Measurements from ENCODE around the gene DDX39A. TPM values are rescaled to one million over a fixed set of nuclear protein-coding genes. Genes with fewer than 3 reads are reported as not detected.
"Not testable (repeated sequence)": the region's sequence is repeated elsewhere in the genome, so short reads cannot be mapped to it uniquely, and the experiment has no call there.

The DDX39A gene
- total and polyA plus RNA-seq, 2 donors (not counting 1 experiment from before 2014, with no cell fraction given): 178 to 393 TPM

DNA sequence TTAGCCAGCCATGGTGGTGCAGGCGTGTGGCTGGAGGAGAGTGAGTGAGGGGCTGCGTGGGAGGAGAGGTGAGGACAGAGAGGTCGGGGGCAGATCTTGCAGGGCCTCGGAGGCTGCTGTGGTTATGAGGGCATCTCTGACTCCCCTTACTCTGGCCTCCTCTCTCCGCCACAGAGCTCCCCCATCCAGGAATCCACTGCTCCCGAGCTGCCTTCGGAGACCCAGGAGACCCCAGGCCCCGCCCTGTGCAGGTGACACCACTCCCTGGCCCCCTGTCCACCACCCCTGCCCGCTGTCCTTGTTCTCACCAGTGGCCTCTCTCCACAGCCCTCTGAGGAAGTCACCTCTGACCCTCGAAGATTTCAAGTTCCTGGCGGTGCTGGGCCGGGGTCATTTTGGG is 48.2 kb upstream of the DDX39A start:
- Mint-ChIP-seq H3K9me3 (ENCODE audit: insufficient read depth) (no peaks in the 10 kb centered on the region), H3K27me3 (no peaks in the 10 kb centered on the region), H3K27ac (no peak overlapping the region), H3K4me3 (no peak overlapping the region), H3K4me1 (peaks cover 4% of the 10 kb centered on the region)
- TF ChIP-seq, protein P1, sequence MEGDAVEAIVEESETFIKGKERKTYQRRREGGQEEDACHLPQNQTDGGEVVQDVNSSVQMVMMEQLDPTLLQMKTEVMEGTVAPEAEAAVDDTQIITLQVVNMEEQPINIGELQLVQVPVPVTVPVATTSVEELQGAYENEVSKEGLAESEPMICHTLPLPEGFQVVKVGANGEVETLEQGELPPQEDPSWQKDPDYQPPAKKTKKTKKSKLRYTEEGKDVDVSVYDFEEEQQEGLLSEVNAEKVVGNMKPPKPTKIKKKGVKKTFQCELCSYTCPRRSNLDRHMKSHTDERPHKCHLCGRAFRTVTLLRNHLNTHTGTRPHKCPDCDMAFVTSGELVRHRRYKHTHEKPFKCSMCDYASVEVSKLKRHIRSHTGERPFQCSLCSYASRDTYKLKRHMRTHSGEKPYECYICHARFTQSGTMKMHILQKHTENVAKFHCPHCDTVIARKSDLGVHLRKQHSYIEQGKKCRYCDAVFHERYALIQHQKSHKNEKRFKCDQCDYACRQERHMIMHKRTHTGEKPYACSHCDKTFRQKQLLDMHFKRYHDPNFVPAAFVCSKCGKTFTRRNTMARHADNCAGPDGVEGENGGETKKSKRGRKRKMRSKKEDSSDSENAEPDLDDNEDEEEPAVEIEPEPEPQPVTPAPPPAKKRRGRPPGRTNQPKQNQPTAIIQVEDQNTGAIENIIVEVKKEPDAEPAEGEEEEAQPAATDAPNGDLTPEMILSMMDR (IDR thresholded peaks at IDR 0.05): no peak
- TF ChIP-seq EZH2 (IDR thresholded peaks at IDR 0.05; ENCODE audit: borderline replicate concordance, insufficient read depth, low read depth, low read length, poor library complexity, severe bottlenecking): no peak
- no peaks in the 10 kb centered on the region for H3K79me2 ChIP-seq (ENCODE audit: control insufficient read depth, insufficient read depth, low read length)
- DNase-seq (no peak), ATAC-seq (ENCODE audit: low read depth) (no peak)
- 100% methylated on average over 6 of the region's 12 CpGs for WGBS (ENCODE audit: insufficient coverage)
- POLR2A ChIA-PET: no interaction called here
- H3K9me3 ChIP-seq (ENCODE audit: control extremely low read depth in 1 of 3, control insufficient read depth in 2 of 3, insufficient read depth in 1 of 3, low read length in 2 of 3): no peaks in the 10 kb centered on the region
- H2AFZ ChIP-seq (ENCODE audit: insufficient read depth, low read depth, low read length, poor library complexity, severe bottlenecking): no peak overlapping the region
- H3K4me1 ChIP-seq (ENCODE audit: control insufficient read depth in 2 of 2, insufficient read depth in 2 of 2, low read length in 2 of 2): peaks cover 6% of the 10 kb centered on the region in 2 donors
- CTCF ChIA-PET: interaction anchor here (1.0 to 1.8 kb wide), 4 partner anchors 9 to 119 kb away, joined by 3 to 6 read pairs (median 4); no protein-coding TSS in a partner anchor
- H3K9ac ChIP-seq (ENCODE audit: low read length): no peak overlapping the region
- H3K4me2 ChIP-seq (replicated peaks; ENCODE audit: low read depth, low read length, poor library complexity, severe bottlenecking): no peak overlapping the region
- no peak overlapping the region for H3K27ac ChIP-seq (ENCODE audit: low read length in 2 of 2)
- H4K20me1 ChIP-seq (ENCODE audit: control insufficient read depth, insufficient read depth, low read length, poor library complexity, severe bottlenecking): peaks cover 8% of the 10 kb centered on the region
- H3K4me3 ChIP-seq (ENCODE audit: control extremely low read depth in 1 of 5, extremely low read depth in 1 of 5, insufficient read depth in 1 of 5, low read depth in 2 of 5, low read length in 4 of 5): no peak overlapping the region
- H3K27me3 ChIP-seq (replicated peaks in 1 of 4; ENCODE audit: control extremely low read depth in 1 of 4, control insufficient read depth in 3 of 4, insufficient read depth in 4 of 4, low read length in 3 of 4): peaks cover 0 to 2% (median 1%) of the 10 kb centered on the region in 4 experiments
- intact Hi-C loops (cut with micrococcal nuclease): no loop called here
- H3K36me3 ChIP-seq (replicated peaks in 1 of 2; ENCODE audit: control extremely low read depth in 1 of 2, control insufficient read depth in 1 of 2, extremely low read depth in 1 of 2, insufficient read depth in 2 of 2, low read length in 1 of 2): peaks cover 2 to 62% of the 10 kb centered on the region in 2 experiments

DNA sequence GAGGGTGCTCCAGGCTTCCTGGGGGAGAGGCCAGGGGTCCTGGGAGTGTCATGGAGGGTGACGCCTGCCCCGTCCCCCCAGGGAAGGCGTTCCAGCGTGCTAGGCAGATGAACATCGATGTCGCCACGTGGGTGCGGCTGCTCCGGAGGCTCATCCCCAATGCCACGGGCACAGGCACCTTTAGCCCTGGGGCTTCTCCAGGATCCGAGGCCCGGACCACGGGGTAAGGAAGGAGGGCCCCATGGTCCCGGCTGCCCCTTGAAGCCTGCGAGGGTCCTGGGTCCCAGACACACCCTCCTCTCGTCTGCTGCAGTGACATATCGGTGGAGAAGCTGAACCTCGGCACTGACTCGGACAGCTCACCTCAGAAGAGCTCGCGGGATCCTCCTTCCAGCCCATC is 44.6 kb upstream of the DDX39A start:
- Histone ChIP-seq H3K36me3 (replicated peaks in 1 of 2; ENCODE audit: control extremely low read depth in 1 of 2, control insufficient read depth in 1 of 2, extremely low read depth in 1 of 2, insufficient read depth in 2 of 2, low read length in 1 of 2) (peaks cover 4 to 70% of the 10 kb centered on the region in 2 experiments), H3K27ac (ENCODE audit: low read length in 2 of 2) (no peak overlapping the region), H4K20me1 (ENCODE audit: control insufficient read depth, insufficient read depth, low read length, poor library complexity, severe bottlenecking) (no peaks in the 10 kb centered on the region), H3K4me3 (ENCODE audit: control extremely low read depth in 1 of 5, extremely low read depth in 1 of 5, insufficient read depth in 1 of 5, low read depth in 2 of 5, low read length in 4 of 5) (no peak overlapping the region), H3K79me2 (ENCODE audit: control insufficient read depth, insufficient read depth, low read length) (no peaks in the 10 kb centered on the region), H3K27me3 (replicated peaks in 1 of 4; ENCODE audit: control extremely low read depth in 1 of 4, control insufficient read depth in 3 of 4, insufficient read depth in 4 of 4, low read length in 3 of 4) (no peaks in the 10 kb centered on the region), H3K9ac (ENCODE audit: low read length) (no peak overlapping the region), H3K4me2 (replicated peaks; ENCODE audit: low read depth, low read length, poor library complexity, severe bottlenecking) (no peak overlapping the region), H3K4me1 (ENCODE audit: control insufficient read depth in 2 of 2, insufficient read depth in 2 of 2, low read length in 2 of 2) (no peaks in the 10 kb centered on the region), H3K9me3 (ENCODE audit: control extremely low read depth in 1 of 3, control insufficient read depth in 2 of 3, insufficient read depth in 1 of 3, low read length in 2 of 3) (no peaks in the 10 kb centered on the region), H2AFZ (ENCODE audit: insufficient read depth, low read depth, low read length, poor library complexity, severe bottlenecking) (no peak overlapping the region)
- H3K27me3 Mint-ChIP-seq: no peaks in the 10 kb centered on the region
- intact Hi-C loops (cut with micrococcal nuclease): no loop called here
- H3K4me3 Mint-ChIP-seq: no peak overlapping the region
- ATAC-seq (ENCODE audit: low read depth): no peak
- no peak for DNase-seq
- H3K9me3 Mint-ChIP-seq (ENCODE audit: insufficient read depth): no peaks in the 10 kb centered on the region
- ChIA-PET POLR2A (no interaction called here), CTCF (no interaction called here)
- H3K4me1 Mint-ChIP-seq: no peaks in the 10 kb centered on the region
- WGBS (ENCODE audit: insufficient coverage): over 99% methylated on average over 21 of the region's 21 CpGs
- TF ChIP-seq, protein P1 (IDR thresholded peaks at IDR 0.05): no peak
- no peak for TF ChIP-seq EZH2 (IDR thresholded peaks at IDR 0.05; ENCODE audit: borderline replicate concordance, insufficient read depth, low read depth, low read length, poor library complexity, severe bottlenecking)
- H3K27ac Mint-ChIP-seq: no peak overlapping the region

GRCh38 chr19:14462401-14462800 is 43.3 kb upstream of the DDX39A start:
- H3K36me3 ChIP-seq (replicated peaks in 1 of 2; ENCODE audit: control extremely low read depth in 1 of 2, control insufficient read depth in 1 of 2, extremely low read depth in 1 of 2, insufficient read depth in 2 of 2, low read length in 1 of 2): peaks cover 8 to 71% of the 10 kb centered on the region in 2 experiments
- H3K4me1 Mint-ChIP-seq; H3K27me3 Mint-ChIP-seq; ATAC-seq (ENCODE audit: low read depth); H3K4me3 ChIP-seq (ENCODE audit: control extremely low read depth in 1 of 5, extremely low read depth in 1 of 5, insufficient read depth in 1 of 5, low read depth in 2 of 5, low read length in 4 of 5); H3K79me2 ChIP-seq (ENCODE audit: control insufficient read depth, insufficient read depth, low read length); H3K4me1 ChIP-seq (ENCODE audit: control insufficient read depth in 2 of 2, insufficient read depth in 2 of 2, low read length in 2 of 2); H2AFZ ChIP-seq (ENCODE audit: insufficient read depth, low read depth, low read length, poor library complexity, severe bottlenecking); H3K4me2 ChIP-seq (replicated peaks; ENCODE audit: low read depth, low read length, poor library complexity, severe bottlenecking); H3K4me3 Mint-ChIP-seq; H3K27me3 ChIP-seq (replicated peaks in 1 of 4; ENCODE audit: control extremely low read depth in 1 of 4, control insufficient read depth in 3 of 4, insufficient read depth in 4 of 4, low read length in 3 of 4); intact Hi-C loops (cut with micrococcal nuclease); H3K9ac ChIP-seq (ENCODE audit: low read length); H3K9me3 ChIP-seq (ENCODE audit: control extremely low read depth in 1 of 3, control insufficient read depth in 2 of 3, insufficient read depth in 1 of 3, low read length in 2 of 3); H3K27ac Mint-ChIP-seq; DNase-seq; H3K27ac ChIP-seq (ENCODE audit: low read length in 2 of 2); POLR2A ChIA-PET; H3K9me3 Mint-ChIP-seq (ENCODE audit: insufficient read depth); H4K20me1 ChIP-seq (ENCODE audit: control insufficient read depth, insufficient read depth, low read length, poor library complexity, severe bottlenecking): not testable (repeated sequence)
- 85% methylated on average over 2 of the region's 7 CpGs for WGBS (ENCODE audit: insufficient coverage)
- CTCF ChIA-PET: interaction anchor here (0.7 kb wide), 1 partner anchor 42 kb away, joined by 3 read pairs; no protein-coding TSS in a partner anchor
